K562 (cell line): ENCODE measurements around the gene SPRING1. TPM values are rescaled to one million over a fixed set of nuclear protein-coding genes. Genes with fewer than 3 reads are reported as not detected.

Experiments
- ARID1B ChIP-seq: fragments of 450-650 bp; IDR thresholded peaks from 2 replicates; pipeline ENCODE4 v1.6.1; 2016; ENCODE audit warnings: antibody characterized with exemption, mild to moderate bottlenecking, inconsistent platforms
- BACH1 ChIP-seq: fragments of 200-800 bp; sonication (Bioruptor generic); IDR thresholded peaks from 2 replicates; pipeline ENCODE4 v1.6.1; 2016; ENCODE audit warnings: missing genetic modification characterization, missing compliant biosample characterization
- BMI1 ChIP-seq: fragments of 150-350 bp; IDR thresholded peaks from 2 replicates; pipeline ENCODE4 v1.6.1; 2014; ENCODE audit warnings: low read length
- EHMT2 ChIP-seq: fragments of 450-650 bp; IDR thresholded peaks from 2 replicates; pipeline ENCODE4 v1.6.1; 2018; ENCODE audit warnings: antibody characterized with exemption
- ELF1 ChIP-seq: fragments of 200-800 bp; sonication (Bioruptor generic); IDR thresholded peaks from 2 replicates; pipeline ENCODE4 v1.6.1; 2016; ENCODE audit warnings: missing genetic modification characterization, missing compliant biosample characterization
- GTF2B ChIP-seq: IDR thresholded peaks from 2 replicates; pipeline ENCODE4 v1.6.1; 2011; ENCODE audit not compliant: insufficient read length; ENCODE audit errors: extremely low read depth
- HNRNPLL ChIP-seq: fragments of 200-400 bp; formaldehyde crosslinking; IDR thresholded peaks from 2 replicates; pipeline ENCODE4 v1.6.1; 2017; ENCODE audit warnings: low read length, low read depth, mild to moderate bottlenecking; ENCODE audit not compliant: poor library complexity, severe bottlenecking
- KDM5B ChIP-seq: fragments of 200-600 bp; sonication (generic); IDR thresholded peaks from 2 replicates; pipeline ENCODE4 v1.6.1; 2012; ENCODE audit warnings: low read depth, mild to moderate bottlenecking, moderate library complexity, low read length, control low read depth, inconsistent platforms; ENCODE audit not compliant: insufficient replicate concordance
- MCM3 ChIP-seq: fragments of 450-650 bp; IDR thresholded peaks from 2 replicates; pipeline ENCODE4 v1.6.1; 2016
- MCM7 ChIP-seq, 2 experiments: fragments of 450-650 bp; IDR thresholded peaks; 2 replicates each; pipeline ENCODE4 v1.6.1; 2016 to 2018
- RUNX1 ChIP-seq: sonication (generic); IDR thresholded peaks from 2 replicates; pipeline ENCODE4 v1.6.1; 2016; ENCODE audit warnings: antibody characterized with exemption, low read depth
- TRIM24 ChIP-seq, 2 experiments: fragments of 450-650 bp; IDR thresholded peaks; 2 replicates each; pipeline ENCODE4 v1.6.1; 2016
- TSC22D4 ChIP-seq: fragments of 450-650 bp; IDR thresholded peaks from 2 replicates; pipeline ENCODE4 v1.6.1; 2016; ENCODE audit warnings: missing genetic modification characterization, missing biosample characterization, control low read depth
- XRCC5 ChIP-seq: fragments of 200-400 bp; formaldehyde crosslinking; IDR thresholded peaks from 2 replicates; pipeline ENCODE4 v1.6.1; 2017; ENCODE audit warnings: low read depth, mild to moderate bottlenecking, low read length
- ZBTB17 ChIP-seq: fragments of 450-650 bp; formaldehyde crosslinking; IDR thresholded peaks from 2 replicates; pipeline ENCODE4 v1.4.0; 2020; ENCODE audit warnings: mild to moderate bottlenecking
- ZBTB49 ChIP-seq: sonication (generic); formaldehyde crosslinking; IDR thresholded peaks from 2 replicates; pipeline ENCODE4 v1.8.0; 2022; ENCODE audit warnings: missing genetic modification reagents, mild to moderate bottlenecking, borderline replicate concordance
- ZC3H8 ChIP-seq: fragments of 450-650 bp; IDR thresholded peaks from 2 replicates; pipeline ENCODE4 v1.6.1; 2017
- ZFP30 ChIP-seq: fragments of 250-450 bp; sonication (Bioruptor Pico); IDR thresholded peaks from 2 replicates; pipeline ENCODE4 v1.8.0; 2022; ENCODE audit warnings: moderate library complexity, mild to moderate bottlenecking, inconsistent platforms, borderline replicate concordance
- ZNF140 ChIP-seq: fragments of 250-450 bp; sonication (Bioruptor Pico); IDR thresholded peaks from 2 replicates; pipeline ENCODE4 v1.8.0; 2021; ENCODE audit warnings: moderate library complexity, mild to moderate bottlenecking, inconsistent platforms
- ZNF253 ChIP-seq: fragments of 250-450 bp; sonication (Bioruptor Pico); conservative IDR thresholded peaks from 2 replicates; pipeline ENCODE4 v1.6.1; 2021; ENCODE audit warnings: mild to moderate bottlenecking
- ZNF512 ChIP-seq: IDR thresholded peaks from 2 replicates; pipeline ENCODE4 v1.6.1; 2016; ENCODE audit warnings: missing genetic modification characterization, missing compliant biosample characterization
- ZNF707 ChIP-seq: fragments of 250-450 bp; sonication (Bioruptor Pico); conservative IDR thresholded peaks from 2 replicates; pipeline ENCODE4 v1.8.0; 2022; ENCODE audit warnings: inconsistent platforms, mild to moderate bottlenecking, moderate library complexity
- ZNF77 ChIP-seq: fragments of 250-450 bp; sonication (Bioruptor Pico); IDR thresholded peaks from 2 replicates; pipeline ENCODE4 v1.5.0; 2020
- polyA plus RNA-seq, 8 experiments: library from polyadenylated mRNA; depleted of rRNA in 4 of 8; stranded (reverse) in 5 of 8; unstranded in 3 of 8; fragments of >200 nt; fragmentation: Nextera tagmentation in 2 of 8; fragmentation: Illumina TruSeq in 1 of 8; extraction: Ambion mirVana in 2 of 8; extraction: Trizol in 1 of 8; gene quantifications; 2 replicates each; pipeline versions ENCODE4 v1.2.1 to v1.2.3, GENCODE V29; 2011 to 2014; ENCODE audit warnings: inconsistent platforms in 1 of 8, missing spikeins in 1 of 8
- total RNA-seq, 7 experiments: library from RNA; depleted of rRNA in 6 of 7; stranded (reverse); fragments of >200 nt in 6 of 7; fragmentation: Illumina TruSeq in 2 of 7; extraction: Trizol in 2 of 7; gene quantifications; 2 replicates each; pipeline versions ENCODE4 v1.2.1 to v1.2.3, GENCODE V29; 2011 to 2021; ENCODE audit warnings: low replicate concordance in 1 of 7
- TF ChIP-seq, protein P1 (sequence below): fragments of 250-450 bp; sonication (Bioruptor Pico); IDR thresholded peaks from 2 replicates; pipeline ENCODE4 v1.5.0; 2020; ENCODE audit warnings: mild to moderate bottlenecking

SPRING1 gene
- total and polyA plus RNA-seq, 9 of the 15 experiments (the other 6 are each of a cell fraction or from before 2014, with no cell fraction given) = 1.1 to 20.0 (median 8.0) TPM

GRCh38 chr12:116737774-116738657 lies at the start of gene SPRING1, which contains the start of gene RNFT2 (continued):
- TF ChIP-seq EHMT2 = no peak
- no peak for TF ChIP-seq ZNF140 (CRISPR knock-in tag)
- TF ChIP-seq ZC3H8 = no peak
- TF ChIP-seq ZNF512 (tag) = peak; percentile 91
- TF ChIP-seq ARID1B = no peak; the same call in 1 of the 2 replicates
- TF ChIP-seq ELF1 (tag) = 0 out of 2 replicates have a peak, but pooled peaks have one; percentile 9
- TF ChIP-seq ZNF77 (CRISPR knock-in tag) = no peak
- TF ChIP-seq ZBTB49 (CRISPR knock-in tag) = no peak
- no peak for TF ChIP-seq MCM7 (IDR thresholded peaks at IDR 0.05)
- peak; percentile 83 for TF ChIP-seq HNRNPLL
- TF ChIP-seq BMI1 = no peak
- TF ChIP-seq TRIM24 (IDR thresholded peaks at IDR 0.05) = no peak
- no peak for TF ChIP-seq BACH1 (tag)
- TF ChIP-seq KDM5B = peak; percentile 66
- TF ChIP-seq GTF2B = no peak
- no peak for TF ChIP-seq ZNF707 (CRISPR knock-in tag)
- TF ChIP-seq, protein P1, sequence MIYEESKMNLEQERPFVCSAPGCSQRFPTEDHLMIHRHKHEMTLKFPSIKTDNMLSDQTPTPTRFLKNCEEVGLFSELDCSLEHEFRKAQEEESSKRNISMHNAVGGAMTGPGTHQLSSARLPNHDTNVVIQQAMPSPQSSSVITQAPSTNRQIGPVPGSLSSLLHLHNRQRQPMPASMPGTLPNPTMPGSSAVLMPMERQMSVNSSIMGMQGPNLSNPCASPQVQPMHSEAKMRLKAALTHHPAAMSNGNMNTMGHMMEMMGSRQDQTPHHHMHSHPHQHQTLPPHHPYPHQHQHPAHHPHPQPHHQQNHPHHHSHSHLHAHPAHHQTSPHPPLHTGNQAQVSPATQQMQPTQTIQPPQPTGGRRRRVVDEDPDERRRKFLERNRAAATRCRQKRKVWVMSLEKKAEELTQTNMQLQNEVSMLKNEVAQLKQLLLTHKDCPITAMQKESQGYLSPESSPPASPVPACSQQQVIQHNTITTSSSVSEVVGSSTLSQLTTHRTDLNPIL = no peak
- no peak for TF ChIP-seq RUNX1
- peak; percentile 89; the same call in 1 of the 2 replicates for TF ChIP-seq XRCC5
- no peak for TF ChIP-seq ZFP30 (CRISPR knock-in tag)
- TF ChIP-seq MCM3 = no peak
- no peak for TF ChIP-seq ZBTB17 (CRISPR knock-in tag)
- TF ChIP-seq TSC22D4 (tag) = no peak
- TF ChIP-seq ZNF253 = no peak
